OCI-LY1 (cell line): ENCODE data around the gene LCN1.

Experiments used
- H2AFZ ChIP-seq: fragments of 200-600 bp; sonication (generic), shearing (Covaris generic); 2 replicates; pipeline ENCODE4 v1.6.0; 2014; ENCODE audit warnings: antibody characterized with exemption, mild to moderate bottlenecking, low read length
- H3F3A ChIP-seq: fragments of 200-600 bp; sonication (generic), shearing (Covaris generic); 2 replicates; pipeline ENCODE4 v1.6.0; 2014; ENCODE audit warnings: mild to moderate bottlenecking, antibody characterized with exemption, low read length, moderate library complexity; ENCODE audit not compliant: insufficient read depth
- H3K27ac ChIP-seq: fragments of 200-600 bp; sonication (generic); 2 replicates; pipeline ENCODE4 v1.5.1; 2014; ENCODE audit warnings: low read length, mixed run types, mild to moderate bottlenecking, low read depth; ENCODE audit not compliant: poor library complexity, severe bottlenecking
- H3K27me3 ChIP-seq: fragments of 200-600 bp; sonication (generic); 2 replicates; pipeline ENCODE4 v1.6.0; 2014; ENCODE audit warnings: antibody characterized with exemption, mild to moderate bottlenecking, low read length, moderate library complexity; ENCODE audit not compliant: insufficient read depth
- H3K36me3 ChIP-seq: fragments of 200-600 bp; sonication (generic); 2 replicates; pipeline ENCODE4 v1.6.1; 2014; ENCODE audit warnings: mild to moderate bottlenecking, antibody characterized with exemption, low read length, moderate library complexity, mixed read lengths; ENCODE audit not compliant: insufficient read depth
- H3K4me1 ChIP-seq: fragments of 200-600 bp; sonication (generic); 2 replicates; pipeline ENCODE4 v1.5.1; 2014; ENCODE audit warnings: mild to moderate bottlenecking, low read length, moderate library complexity; ENCODE audit not compliant: insufficient read depth, severe bottlenecking
- H3K4me2 ChIP-seq: fragments of 200-600 bp; sonication (generic), shearing (Covaris generic); 2 replicates; pipeline ENCODE4 v1.6.1; 2014; ENCODE audit warnings: low read length
- H3K4me3 ChIP-seq: fragments of 200-600 bp; sonication (generic); 2 replicates; pipeline ENCODE4 v1.5.1; 2014; ENCODE audit warnings: low read length, low read depth, mild to moderate bottlenecking, mixed read lengths; ENCODE audit not compliant: poor library complexity, severe bottlenecking
- H3K79me2 ChIP-seq: fragments of 200-600 bp; shearing (Covaris generic); 2 replicates; pipeline ENCODE4 v1.6.1; 2016; ENCODE audit warnings: mixed run types, low read length, mixed read lengths; ENCODE audit not compliant: insufficient read depth
- H3K9ac ChIP-seq: fragments of 200-600 bp; sonication (generic), shearing (Covaris generic); 2 replicates; pipeline ENCODE4 v1.6.1; 2014; ENCODE audit warnings: mild to moderate bottlenecking, low read length, mixed read lengths
- H3K9me2 ChIP-seq: fragments of 200-600 bp; sonication (generic), shearing (Covaris generic); 2 replicates; pipeline ENCODE4 v1.6.1; 2014; ENCODE audit warnings: low read depth, mild to moderate bottlenecking, low read length, mixed read lengths
- H3K9me3 ChIP-seq: fragments of 200-600 bp; shearing (Covaris generic); 2 replicates; pipeline ENCODE4 v1.6.1; 2014; ENCODE audit warnings: low read length, mixed read lengths
- H4K20me1 ChIP-seq: fragments of 200-600 bp; sonication (generic), shearing (Covaris generic); 2 replicates; pipeline ENCODE4 v1.6.0; 2016; ENCODE audit warnings: mild to moderate bottlenecking, low read length; ENCODE audit not compliant: insufficient read depth
- EZH2 ChIP-seq: fragments of 200-600 bp; sonication (generic), shearing (Covaris generic); IDR thresholded peaks from 2 replicates; pipeline ENCODE4 v1.8.0; 2017; ENCODE audit warnings: borderline replicate concordance, mixed run types, mild to moderate bottlenecking, antibody characterized with exemption, low read length, moderate library complexity, mixed read lengths
- TF ChIP-seq, protein P1 (sequence below): fragments of 200-600 bp; sonication (generic), shearing (Covaris generic); IDR thresholded peaks from 2 replicates; pipeline ENCODE4 v1.5.1; 2017; ENCODE audit warnings: mild to moderate bottlenecking, antibody characterized with exemption, low read length, moderate library complexity, mixed read lengths

LCN1 gene

DNA sequence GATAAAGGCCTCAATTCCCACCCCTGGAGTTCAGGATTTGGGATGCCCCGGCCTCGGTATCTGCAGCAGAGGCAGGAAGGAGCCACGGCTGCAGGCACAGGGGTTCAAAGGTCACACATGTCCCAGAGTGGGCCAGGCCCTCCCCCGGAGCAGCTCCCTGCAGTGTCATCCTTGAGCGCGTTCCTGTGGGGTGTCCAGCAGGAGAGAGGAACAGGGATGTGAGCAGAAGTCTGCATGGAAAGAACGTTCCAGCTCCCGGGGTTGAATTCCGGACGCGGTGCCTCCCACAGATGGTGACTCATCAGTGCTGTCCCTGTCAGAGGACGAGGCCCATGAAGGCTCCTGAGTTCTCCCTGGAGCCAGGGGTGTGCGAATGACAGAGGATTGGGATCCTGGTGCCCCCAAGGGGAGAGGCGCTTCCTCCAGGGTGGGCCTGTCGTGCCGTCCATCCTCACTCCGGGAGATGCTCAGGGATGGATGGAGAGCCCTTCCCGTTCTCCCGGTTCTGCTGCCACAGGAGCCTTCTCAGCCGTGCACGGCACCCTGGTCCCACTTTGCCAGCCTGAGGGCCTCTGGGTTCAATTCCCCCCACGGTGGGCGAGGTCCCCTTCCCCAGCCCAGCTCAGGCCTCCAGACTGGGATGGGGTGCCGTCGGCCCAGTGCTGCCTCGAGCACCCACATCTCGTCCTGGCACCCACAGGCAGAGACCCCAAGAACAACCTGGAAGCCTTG lies 3.1 kb downstream of the LCN1 start:
- H3F3A ChIP-seq = no peaks in the 10 kb centered on the region
- no peak overlapping the region for H3K27ac ChIP-seq
- H3K9ac ChIP-seq = no peak overlapping the region
- no peak overlapping the region for H2AFZ ChIP-seq
- no peaks in the 10 kb centered on the region for H3K79me2 ChIP-seq
- no peaks in the 10 kb centered on the region for H4K20me1 ChIP-seq
- no peak overlapping the region for H3K4me2 ChIP-seq
- no peaks in the 10 kb centered on the region for H3K27me3 ChIP-seq
- TF ChIP-seq, protein P1, sequence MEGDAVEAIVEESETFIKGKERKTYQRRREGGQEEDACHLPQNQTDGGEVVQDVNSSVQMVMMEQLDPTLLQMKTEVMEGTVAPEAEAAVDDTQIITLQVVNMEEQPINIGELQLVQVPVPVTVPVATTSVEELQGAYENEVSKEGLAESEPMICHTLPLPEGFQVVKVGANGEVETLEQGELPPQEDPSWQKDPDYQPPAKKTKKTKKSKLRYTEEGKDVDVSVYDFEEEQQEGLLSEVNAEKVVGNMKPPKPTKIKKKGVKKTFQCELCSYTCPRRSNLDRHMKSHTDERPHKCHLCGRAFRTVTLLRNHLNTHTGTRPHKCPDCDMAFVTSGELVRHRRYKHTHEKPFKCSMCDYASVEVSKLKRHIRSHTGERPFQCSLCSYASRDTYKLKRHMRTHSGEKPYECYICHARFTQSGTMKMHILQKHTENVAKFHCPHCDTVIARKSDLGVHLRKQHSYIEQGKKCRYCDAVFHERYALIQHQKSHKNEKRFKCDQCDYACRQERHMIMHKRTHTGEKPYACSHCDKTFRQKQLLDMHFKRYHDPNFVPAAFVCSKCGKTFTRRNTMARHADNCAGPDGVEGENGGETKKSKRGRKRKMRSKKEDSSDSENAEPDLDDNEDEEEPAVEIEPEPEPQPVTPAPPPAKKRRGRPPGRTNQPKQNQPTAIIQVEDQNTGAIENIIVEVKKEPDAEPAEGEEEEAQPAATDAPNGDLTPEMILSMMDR = no peak
- no peak for TF ChIP-seq EZH2
- no peaks in the 10 kb centered on the region for H3K4me1 ChIP-seq
- H3K4me3 ChIP-seq = no peak overlapping the region
- H3K9me3 ChIP-seq = no peaks in the 10 kb centered on the region
- H3K9me2 ChIP-seq = no peaks in the 10 kb centered on the region
- no peaks in the 10 kb centered on the region for H3K36me3 ChIP-seq

DNA sequence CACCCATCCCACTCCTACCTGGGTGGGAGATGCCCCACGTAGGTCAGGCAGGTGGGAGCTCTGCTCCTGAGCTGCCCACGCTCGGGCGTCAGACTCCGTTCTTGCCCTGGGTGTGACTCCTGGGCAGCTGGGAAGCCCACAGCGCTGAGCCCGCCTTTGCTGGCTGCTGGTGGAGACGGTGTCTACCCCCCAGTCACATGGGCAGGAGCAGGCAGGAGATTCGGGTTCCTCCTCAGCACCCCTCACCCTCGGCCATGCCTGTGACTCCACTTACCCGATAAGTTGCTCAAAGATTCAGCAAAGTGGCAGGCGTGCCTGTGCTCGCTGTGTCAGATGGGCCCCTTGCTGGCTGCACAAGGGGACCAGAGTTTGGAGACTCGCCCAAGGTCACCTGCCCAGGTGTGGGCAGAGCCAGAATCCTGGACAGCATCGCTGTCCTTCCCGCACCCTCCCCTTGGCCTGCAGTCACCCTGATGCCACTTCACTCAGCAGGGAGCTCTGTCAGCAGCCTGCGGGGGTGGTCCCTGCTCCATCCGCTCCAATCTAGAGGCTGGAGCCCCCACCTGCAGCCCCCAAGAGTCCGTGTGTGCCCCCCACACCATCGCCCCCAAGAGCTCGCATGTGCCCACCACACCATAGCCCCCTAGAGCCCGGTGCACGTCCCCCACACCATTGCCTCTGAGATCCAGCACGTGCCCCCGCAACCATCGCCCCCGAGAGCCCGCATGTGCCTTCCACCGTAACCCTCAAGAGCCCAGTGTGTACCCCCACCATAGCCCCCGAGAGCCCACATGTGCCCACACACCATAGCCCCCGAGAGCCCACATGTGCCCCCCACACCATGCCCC lies 4.2 kb downstream of the LCN1 start:
- H3K9me2 ChIP-seq = no peaks in the 10 kb centered on the region
- no peaks in the 10 kb centered on the region for H3K27me3 ChIP-seq

DNA sequence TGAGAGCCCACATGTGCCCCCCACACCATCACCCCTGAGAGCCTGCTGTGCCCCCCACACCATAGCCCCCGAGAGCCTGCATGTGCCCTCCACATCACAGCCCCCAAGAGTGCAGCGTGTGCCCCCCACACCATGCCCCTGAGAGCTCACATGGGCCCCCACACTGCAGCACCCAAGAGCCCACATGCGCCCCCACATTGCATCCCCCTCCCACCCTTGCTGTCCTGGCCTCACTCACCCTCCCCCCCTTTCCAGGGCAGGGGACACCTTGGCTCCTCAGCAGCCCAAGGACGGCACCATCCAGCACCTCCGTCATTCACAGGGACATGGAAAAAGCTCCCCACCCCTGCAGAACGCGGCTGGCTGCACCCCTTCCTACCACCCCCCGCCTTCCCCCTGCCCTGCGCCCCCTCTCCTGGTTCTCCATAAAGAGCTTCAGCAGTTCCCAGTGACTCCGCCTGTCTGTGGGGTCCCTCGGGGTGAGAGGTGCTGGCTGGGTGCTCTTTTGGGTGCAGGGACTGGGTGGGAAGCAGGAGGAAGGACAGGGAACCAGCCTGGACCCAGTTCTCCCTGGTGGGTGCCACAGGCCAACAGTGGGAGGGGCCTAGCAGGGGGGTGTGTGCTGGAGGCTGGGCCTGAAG lies 5.0 kb downstream of the LCN1 start:
- Histone ChIP-seq H3K27ac (no peak overlapping the region), H3K36me3 (no peaks in the 10 kb centered on the region), H2AFZ (no peak overlapping the region), H3K4me3 (no peak overlapping the region), H3K27me3 (no peaks in the 10 kb centered on the region), H3K9me3 (no peaks in the 10 kb centered on the region), H3F3A (no peaks in the 10 kb centered on the region), H4K20me1 (no peaks in the 10 kb centered on the region), H3K4me2 (no peak overlapping the region), H3K79me2 (no peaks in the 10 kb centered on the region), H3K4me1 (no peaks in the 10 kb centered on the region), H3K9me2 (no peaks in the 10 kb centered on the region), H3K9ac (no peak overlapping the region)
- no peak for TF ChIP-seq EZH2
- TF ChIP-seq, protein P1 = no peak

More for the DNA sequence above, 4.2 kb downstream of the LCN1 start:
- H3K4me1 ChIP-seq = no peaks in the 10 kb centered on the region
- no peak overlapping the region for H3K4me3 ChIP-seq
- H3K4me2 ChIP-seq = no peak overlapping the region
- no peaks in the 10 kb centered on the region for H4K20me1 ChIP-seq
- H3K27ac ChIP-seq = no peak overlapping the region
- no peaks in the 10 kb centered on the region for H3K79me2 ChIP-seq
- no peak overlapping the region for H3K9ac ChIP-seq
- H2AFZ ChIP-seq = no peak overlapping the region
- H3K36me3 ChIP-seq = no peaks in the 10 kb centered on the region
- H3K9me3 ChIP-seq = no peaks in the 10 kb centered on the region
- TF ChIP-seq, protein P1 = no peak
- no peak for TF ChIP-seq EZH2
- no peaks in the 10 kb centered on the region for H3F3A ChIP-seq
